HCT116 (cell line): ENCODE measurements around the gene TACR2.

Experiments
- EZH2 ChIP-seq: fragments of 200-600 bp; sonication (generic); IDR thresholded peaks from 2 replicates; pipeline ENCODE4 v1.6.1; 2017; ENCODE audit warnings: antibody characterized with exemption, mixed run types
- EZH2phosphoT487 ChIP-seq: fragments of 200-600 bp; IDR thresholded peaks from 2 replicates; pipeline ENCODE4 v1.6.1; 2018; ENCODE audit warnings: antibody characterized with exemption, borderline replicate concordance
- POLR2A ChIP-seq: IDR thresholded peaks from 2 replicates; pipeline ENCODE4 v1.7.0; 2011; ENCODE audit warnings: borderline replicate concordance; ENCODE audit not compliant: insufficient read depth, insufficient read length; ENCODE audit errors: extremely low read depth
- POLR2AphosphoS5 ChIP-seq: IDR thresholded peaks from 2 replicates; pipeline ENCODE4 v1.6.1; 2011; ENCODE audit warnings: mild to moderate bottlenecking, low read depth, low read length, moderate library complexity
- SIN3A ChIP-seq: IDR thresholded peaks from 2 replicates; pipeline ENCODE4 v1.6.1; 2012; ENCODE audit warnings: low read depth
- SP1 ChIP-seq: IDR thresholded peaks from 2 replicates; pipeline ENCODE4 v1.6.1; 2012; ENCODE audit warnings: low read depth
- SRF ChIP-seq: IDR thresholded peaks from 2 replicates; pipeline ENCODE4 v1.6.1; 2012; ENCODE audit warnings: low read depth
- ZFX ChIP-seq: fragments of 450-650 bp; IDR thresholded peaks from 2 replicates; pipeline ENCODE4 v1.6.1; 2017
- ZNF274 ChIP-seq: fragments of 200-500 bp; sonication (Bioruptor generic); IDR thresholded peaks from 2 replicates; pipeline ENCODE4 v1.6.1; 2014; ENCODE audit warnings: mild to moderate bottlenecking, low read depth, low read length, inconsistent platforms
- TF ChIP-seq, protein P1 (sequence below), 3 experiments: fragments of 200-600 bp in 1 of 3; sonication (generic) in 1 of 3; IDR thresholded peaks in 2 of 3; conservative IDR thresholded peaks in 1 of 3; 2 replicates each; pipeline ENCODE4 v1.5.1; 2012 to 2017; ENCODE audit warnings: low read depth in 2 of 3, low read length in 2 of 3, antibody characterized with exemption in 1 of 3, borderline replicate concordance in 1 of 3, control low read depth in 1 of 3, mild to moderate bottlenecking in 1 of 3, mixed read lengths in 1 of 3, mixed run types in 1 of 3, moderate library complexity in 1 of 3; ENCODE audit not compliant: insufficient read depth in 1 of 3
- TF ChIP-seq, protein P2 (sequence below): IDR thresholded peaks from 2 replicates; pipeline ENCODE4 v1.6.1; 2012
- TF ChIP-seq, protein P3 (sequence below): IDR thresholded peaks from 2 replicates; pipeline ENCODE4 v1.6.1; 2012; ENCODE audit warnings: low read depth

DNA sequence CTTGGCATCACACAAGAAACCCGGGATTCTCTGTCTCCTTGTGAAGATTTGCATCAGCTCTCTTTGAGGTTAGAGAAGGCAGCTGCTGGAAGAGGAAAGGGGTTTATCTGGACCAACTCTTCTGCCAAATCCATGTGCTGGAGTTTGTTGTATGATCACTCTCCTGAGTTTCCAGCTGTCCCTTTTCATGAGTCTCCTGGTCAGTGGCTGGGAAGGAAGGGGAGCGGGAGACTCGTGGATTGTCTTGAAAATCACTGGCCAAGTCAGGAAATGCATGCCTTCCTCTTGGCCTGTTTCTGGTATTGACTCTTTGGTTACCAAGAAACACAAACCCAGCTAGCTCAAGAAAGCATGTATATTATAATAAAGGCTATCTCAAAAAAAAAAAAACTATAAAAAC is 38.8 kb downstream of the TACR2 start:
- TF ChIP-seq EZH2phosphoT487 (no peak), POLR2A (no peak), ZFX (no peak), EZH2 (no peak), POLR2AphosphoS5 (no peak), ZNF274 (no peak), SIN3A (no peak), SP1 (no peak), SRF (no peak)
- TF ChIP-seq, protein P1, sequence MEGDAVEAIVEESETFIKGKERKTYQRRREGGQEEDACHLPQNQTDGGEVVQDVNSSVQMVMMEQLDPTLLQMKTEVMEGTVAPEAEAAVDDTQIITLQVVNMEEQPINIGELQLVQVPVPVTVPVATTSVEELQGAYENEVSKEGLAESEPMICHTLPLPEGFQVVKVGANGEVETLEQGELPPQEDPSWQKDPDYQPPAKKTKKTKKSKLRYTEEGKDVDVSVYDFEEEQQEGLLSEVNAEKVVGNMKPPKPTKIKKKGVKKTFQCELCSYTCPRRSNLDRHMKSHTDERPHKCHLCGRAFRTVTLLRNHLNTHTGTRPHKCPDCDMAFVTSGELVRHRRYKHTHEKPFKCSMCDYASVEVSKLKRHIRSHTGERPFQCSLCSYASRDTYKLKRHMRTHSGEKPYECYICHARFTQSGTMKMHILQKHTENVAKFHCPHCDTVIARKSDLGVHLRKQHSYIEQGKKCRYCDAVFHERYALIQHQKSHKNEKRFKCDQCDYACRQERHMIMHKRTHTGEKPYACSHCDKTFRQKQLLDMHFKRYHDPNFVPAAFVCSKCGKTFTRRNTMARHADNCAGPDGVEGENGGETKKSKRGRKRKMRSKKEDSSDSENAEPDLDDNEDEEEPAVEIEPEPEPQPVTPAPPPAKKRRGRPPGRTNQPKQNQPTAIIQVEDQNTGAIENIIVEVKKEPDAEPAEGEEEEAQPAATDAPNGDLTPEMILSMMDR (IDR thresholded peaks at IDR 0.05 in 2 of 3, conservative IDR thresholded peaks at IDR 0.05 in 1 of 3; ENCODE audit: borderline replicate concordance in 1 of 3, insufficient read depth in 1 of 3, low read depth in 2 of 3, low read length in 2 of 3): no peak
- TF ChIP-seq, protein P2, sequence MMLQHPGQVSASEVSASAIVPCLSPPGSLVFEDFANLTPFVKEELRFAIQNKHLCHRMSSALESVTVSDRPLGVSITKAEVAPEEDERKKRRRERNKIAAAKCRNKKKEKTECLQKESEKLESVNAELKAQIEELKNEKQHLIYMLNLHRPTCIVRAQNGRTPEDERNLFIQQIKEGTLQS: no peak
- TF ChIP-seq, protein P3, sequence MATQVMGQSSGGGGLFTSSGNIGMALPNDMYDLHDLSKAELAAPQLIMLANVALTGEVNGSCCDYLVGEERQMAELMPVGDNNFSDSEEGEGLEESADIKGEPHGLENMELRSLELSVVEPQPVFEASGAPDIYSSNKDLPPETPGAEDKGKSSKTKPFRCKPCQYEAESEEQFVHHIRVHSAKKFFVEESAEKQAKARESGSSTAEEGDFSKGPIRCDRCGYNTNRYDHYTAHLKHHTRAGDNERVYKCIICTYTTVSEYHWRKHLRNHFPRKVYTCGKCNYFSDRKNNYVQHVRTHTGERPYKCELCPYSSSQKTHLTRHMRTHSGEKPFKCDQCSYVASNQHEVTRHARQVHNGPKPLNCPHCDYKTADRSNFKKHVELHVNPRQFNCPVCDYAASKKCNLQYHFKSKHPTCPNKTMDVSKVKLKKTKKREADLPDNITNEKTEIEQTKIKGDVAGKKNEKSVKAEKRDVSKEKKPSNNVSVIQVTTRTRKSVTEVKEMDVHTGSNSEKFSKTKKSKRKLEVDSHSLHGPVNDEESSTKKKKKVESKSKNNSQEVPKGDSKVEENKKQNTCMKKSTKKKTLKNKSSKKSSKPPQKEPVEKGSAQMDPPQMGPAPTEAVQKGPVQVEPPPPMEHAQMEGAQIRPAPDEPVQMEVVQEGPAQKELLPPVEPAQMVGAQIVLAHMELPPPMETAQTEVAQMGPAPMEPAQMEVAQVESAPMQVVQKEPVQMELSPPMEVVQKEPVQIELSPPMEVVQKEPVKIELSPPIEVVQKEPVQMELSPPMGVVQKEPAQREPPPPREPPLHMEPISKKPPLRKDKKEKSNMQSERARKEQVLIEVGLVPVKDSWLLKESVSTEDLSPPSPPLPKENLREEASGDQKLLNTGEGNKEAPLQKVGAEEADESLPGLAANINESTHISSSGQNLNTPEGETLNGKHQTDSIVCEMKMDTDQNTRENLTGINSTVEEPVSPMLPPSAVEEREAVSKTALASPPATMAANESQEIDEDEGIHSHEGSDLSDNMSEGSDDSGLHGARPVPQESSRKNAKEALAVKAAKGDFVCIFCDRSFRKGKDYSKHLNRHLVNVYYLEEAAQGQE: no peak
